Measurements from ENCODE around the gene PDLIM5. TPM values are rescaled to one million over a fixed set of nuclear protein-coding genes. Genes with fewer than 3 reads are reported as not detected.
"Not testable (repeated sequence)": the region's sequence is repeated elsewhere in the genome, so short reads cannot be mapped to it uniquely, and the experiment has no call there.

PDLIM5 gene
- total RNA-seq, 4 donors from 2014 or later: 90.5 to 148 (median 115) TPM

DNA sequence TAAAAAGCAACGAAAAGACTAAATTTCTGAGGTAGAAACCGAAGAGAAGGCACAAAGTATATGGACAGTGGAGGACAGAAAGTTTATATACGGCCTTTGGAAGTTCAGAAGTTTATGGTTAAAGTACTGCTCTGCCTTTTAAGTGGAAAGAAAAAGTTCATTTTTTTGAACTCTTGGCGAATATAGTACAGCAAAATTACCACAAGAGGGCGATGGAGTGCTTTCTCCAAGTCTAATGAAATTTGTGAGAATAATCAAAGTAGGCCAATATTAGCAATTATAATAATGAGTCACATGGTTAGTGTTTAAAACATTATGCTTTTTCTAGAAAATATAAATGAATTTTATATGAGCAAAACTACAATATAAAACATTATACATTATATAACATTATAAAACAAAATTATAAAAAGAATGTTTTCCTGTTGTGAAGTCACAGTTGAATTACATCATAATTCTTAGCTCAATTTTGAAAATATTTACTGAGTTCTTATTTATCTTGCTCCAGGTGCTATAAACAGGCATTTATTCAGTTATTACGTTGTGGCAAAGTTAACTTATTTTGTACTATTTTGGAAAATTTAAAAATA, 169.8 kb downstream of the PDLIM5 start:
- TF ChIP-seq POLR2AphosphoS5 (IDR thresholded peaks at IDR 0.05) (no peak), POLR2A (IDR thresholded peaks at IDR 0.05) (no peak), EP300 (IDR thresholded peaks at IDR 0.05) (no peak)
- TF ChIP-seq, protein P1, sequence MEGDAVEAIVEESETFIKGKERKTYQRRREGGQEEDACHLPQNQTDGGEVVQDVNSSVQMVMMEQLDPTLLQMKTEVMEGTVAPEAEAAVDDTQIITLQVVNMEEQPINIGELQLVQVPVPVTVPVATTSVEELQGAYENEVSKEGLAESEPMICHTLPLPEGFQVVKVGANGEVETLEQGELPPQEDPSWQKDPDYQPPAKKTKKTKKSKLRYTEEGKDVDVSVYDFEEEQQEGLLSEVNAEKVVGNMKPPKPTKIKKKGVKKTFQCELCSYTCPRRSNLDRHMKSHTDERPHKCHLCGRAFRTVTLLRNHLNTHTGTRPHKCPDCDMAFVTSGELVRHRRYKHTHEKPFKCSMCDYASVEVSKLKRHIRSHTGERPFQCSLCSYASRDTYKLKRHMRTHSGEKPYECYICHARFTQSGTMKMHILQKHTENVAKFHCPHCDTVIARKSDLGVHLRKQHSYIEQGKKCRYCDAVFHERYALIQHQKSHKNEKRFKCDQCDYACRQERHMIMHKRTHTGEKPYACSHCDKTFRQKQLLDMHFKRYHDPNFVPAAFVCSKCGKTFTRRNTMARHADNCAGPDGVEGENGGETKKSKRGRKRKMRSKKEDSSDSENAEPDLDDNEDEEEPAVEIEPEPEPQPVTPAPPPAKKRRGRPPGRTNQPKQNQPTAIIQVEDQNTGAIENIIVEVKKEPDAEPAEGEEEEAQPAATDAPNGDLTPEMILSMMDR (IDR thresholded peaks at IDR 0.05): peak; percentile 39 to 62
- Histone ChIP-seq H3K27me3 (no peaks in the 10 kb centered on the region), H3K9me3 (no peaks in the 10 kb centered on the region), H3K4me3 (no peak overlapping the region), H3K4me1 (no peaks in the 10 kb centered on the region), H3K27ac (no peak overlapping the region), H3K36me3 (peaks cover 35% of the 10 kb centered on the region)
- DNase-seq (ENCODE audit: low spot score in 2 of 2): no peak
- WGBS: 25% methylated on average over 6 of the region's 6 CpGs

DNA sequence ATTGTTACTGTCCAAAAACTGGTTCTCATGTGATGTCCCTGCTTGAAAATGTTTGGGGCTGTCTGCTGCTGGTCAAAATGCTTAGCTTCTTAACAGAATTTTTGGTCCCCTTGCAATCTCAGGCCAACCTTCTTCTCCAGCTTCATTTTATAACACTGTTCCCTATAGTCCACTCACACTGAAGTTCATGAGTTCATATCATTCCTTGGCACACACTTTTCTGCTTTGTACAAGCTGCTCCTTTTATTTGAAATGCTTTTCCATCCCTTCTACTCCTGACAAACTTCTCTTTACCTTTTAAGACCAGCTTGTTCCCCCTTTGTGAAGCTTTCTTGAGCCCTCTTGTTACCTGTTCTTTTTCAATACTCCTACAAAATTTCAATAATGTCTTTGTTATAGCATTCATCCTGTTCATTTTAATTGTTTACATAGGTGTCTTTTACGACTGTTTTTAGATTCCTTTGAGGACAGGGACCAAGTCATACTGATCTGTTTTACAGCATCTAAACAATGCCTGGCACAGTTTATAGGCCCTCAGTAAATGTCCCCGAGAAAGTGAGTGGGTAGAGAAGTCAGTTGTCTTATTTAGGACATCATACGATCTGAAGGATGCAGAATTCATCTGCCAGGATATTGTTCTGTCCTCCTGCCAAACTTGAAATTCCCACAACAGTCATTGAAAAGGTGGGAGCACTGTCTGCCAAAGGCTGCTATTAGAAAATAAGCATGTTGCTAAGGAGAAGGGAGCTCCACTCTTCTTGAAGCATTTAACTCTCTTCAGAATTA, 171.6 kb downstream of the PDLIM5 start:
- Histone ChIP-seq H3K27ac (no peak overlapping the region), H3K4me1 (no peaks in the 10 kb centered on the region), H3K4me3 (no peak overlapping the region), H3K36me3 (peaks cover 30% of the 10 kb centered on the region), H3K9me3 (no peaks in the 10 kb centered on the region), H3K27me3 (no peaks in the 10 kb centered on the region)
- WGBS: 59% methylated on average over 3 of the region's 3 CpGs
- TF ChIP-seq EP300 (IDR thresholded peaks at IDR 0.05) (no peak), POLR2A (IDR thresholded peaks at IDR 0.05) (no peak), POLR2AphosphoS5 (IDR thresholded peaks at IDR 0.05) (no peak)
- TF ChIP-seq, protein P1 (IDR thresholded peaks at IDR 0.05): no peak
- no peak for DNase-seq (ENCODE audit: low spot score in 2 of 2)

DNA sequence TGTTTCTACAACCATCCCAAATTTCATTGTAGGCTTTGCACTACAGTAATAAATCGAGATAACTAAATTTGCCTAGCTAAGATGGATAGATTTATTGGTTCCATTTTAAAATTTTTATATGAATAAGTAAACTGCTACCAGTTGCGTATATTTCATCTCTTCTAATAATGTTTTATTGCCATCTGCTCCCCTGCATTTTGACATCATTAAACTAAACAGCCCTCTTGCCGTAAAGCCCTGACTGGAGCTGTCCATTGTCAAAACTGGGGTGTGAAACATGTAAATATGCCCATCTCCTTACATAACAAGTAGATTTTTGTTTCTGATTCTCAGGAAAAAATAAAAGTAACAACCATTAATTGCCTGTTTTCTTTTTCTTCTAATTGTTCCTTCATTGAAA, 175.2 kb downstream of the PDLIM5 start:
- H3K27me3 ChIP-seq: no peaks in the 10 kb centered on the region
- no peak overlapping the region for H3K4me3 ChIP-seq
- H3K36me3 ChIP-seq: peaks cover 10% of the 10 kb centered on the region
- WGBS: 96% methylated on average over 3 of the region's 3 CpGs
- H3K9me3 ChIP-seq: no peaks in the 10 kb centered on the region
- no peak overlapping the region for H3K27ac ChIP-seq
- TF ChIP-seq POLR2A (IDR thresholded peaks at IDR 0.05) (no peak), EP300 (IDR thresholded peaks at IDR 0.05) (no peak), POLR2AphosphoS5 (IDR thresholded peaks at IDR 0.05) (no peak)
- TF ChIP-seq, protein P1 (IDR thresholded peaks at IDR 0.05): no peak
- no peak for DNase-seq (ENCODE audit: low spot score in 2 of 2)
- H3K4me1 ChIP-seq: no peaks in the 10 kb centered on the region

DNA sequence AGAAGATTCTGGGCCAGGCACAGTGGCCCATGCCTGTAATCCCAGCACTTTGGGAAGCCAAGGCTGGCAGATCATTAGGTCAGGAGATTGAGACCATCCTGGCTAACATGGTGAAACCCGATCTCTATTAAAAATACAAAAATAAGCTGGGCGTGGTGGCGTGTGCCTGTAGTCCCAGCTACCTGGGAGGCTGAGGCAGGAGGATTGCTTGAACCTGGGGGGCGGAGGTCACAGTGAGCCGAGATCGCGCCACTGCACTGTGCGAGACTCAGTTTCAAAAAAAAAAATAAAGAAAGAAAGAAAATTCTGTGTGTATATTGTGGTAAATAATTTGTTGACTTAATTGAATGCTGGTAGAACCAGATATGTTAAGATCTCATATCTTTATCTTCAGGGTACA, 177.3 kb downstream of the PDLIM5 start:
- WGBS: 98% methylated on average over 8 of the region's 8 CpGs
- not testable (repeated sequence) for H3K9me3 ChIP-seq; H3K4me3 ChIP-seq; H3K4me1 ChIP-seq; DNase-seq (ENCODE audit: low spot score in 2 of 2); H3K27ac ChIP-seq; H3K27me3 ChIP-seq
- H3K36me3 ChIP-seq: peaks cover 10% of the 10 kb centered on the region

DNA sequence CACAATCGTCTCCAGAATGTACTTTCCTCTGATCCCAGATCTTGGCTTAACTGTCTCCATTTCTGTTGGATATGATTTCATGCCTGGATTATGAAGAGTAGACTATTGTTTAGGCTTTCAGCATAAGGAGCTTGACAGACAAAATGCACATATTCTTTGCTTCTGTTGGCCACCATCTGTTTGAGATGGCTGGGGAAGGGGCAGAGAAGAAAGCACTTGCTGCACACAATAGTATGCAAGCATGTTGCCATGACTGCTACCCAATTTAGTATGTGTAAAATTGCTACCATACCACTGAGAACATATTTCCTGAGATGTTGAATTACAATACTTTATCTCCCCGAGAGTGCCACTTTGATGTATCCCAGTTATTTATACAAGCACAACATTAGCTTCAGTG, 178.1 kb downstream of the PDLIM5 start:
- 77% methylated on average over 2 of the region's 2 CpGs for WGBS
- no peak for DNase-seq (ENCODE audit: low spot score in 2 of 2)
- no peaks in the 10 kb centered on the region for H3K9me3 ChIP-seq
- H3K27me3 ChIP-seq: no peaks in the 10 kb centered on the region
- H3K4me3 ChIP-seq: no peak overlapping the region
- no peak overlapping the region for H3K27ac ChIP-seq
- H3K36me3 ChIP-seq: peaks cover 7% of the 10 kb centered on the region
- H3K4me1 ChIP-seq: no peaks in the 10 kb centered on the region
- TF ChIP-seq EP300 (IDR thresholded peaks at IDR 0.05) (no peak), POLR2AphosphoS5 (IDR thresholded peaks at IDR 0.05) (no peak), POLR2A (IDR thresholded peaks at IDR 0.05) (no peak)
- TF ChIP-seq, protein P1 (IDR thresholded peaks at IDR 0.05): no peak

Data from suprapubic skin (tissue), 4 donors.